Measurements from ENCODE around the gene ARHGEF39.
A peak's percentile ranks its signal among the peaks of the same experiment; 100 is the strongest.

ARHGEF39 gene

DNA sequence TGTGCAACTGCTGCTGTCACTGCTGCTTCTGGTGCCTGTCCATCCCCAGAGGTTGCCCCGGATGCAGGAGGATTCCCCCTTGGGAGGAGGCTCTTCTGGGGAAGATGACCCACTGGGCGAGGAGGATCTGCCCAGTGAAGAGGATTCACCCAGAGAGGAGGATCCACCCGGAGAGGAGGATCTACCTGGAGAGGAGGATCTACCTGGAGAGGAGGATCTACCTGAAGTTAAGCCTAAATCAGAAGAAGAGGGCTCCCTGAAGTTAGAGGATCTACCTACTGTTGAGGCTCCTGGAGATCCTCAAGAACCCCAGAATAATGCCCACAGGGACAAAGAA is 9.0 kb upstream of the ARHGEF39 start:
- no peak for DNase-seq

- no peak for DNase-seq
Observed at GRCh38 chr9:35673132-35674024, 8.4 kb upstream of the ARHGEF39 start, which contains the start of gene CA9. Gene CA9, plus strand, starts transcription at chr9:35673928. Its CDS starts 32 bp downstream, at chr9:35673960.

DNA sequence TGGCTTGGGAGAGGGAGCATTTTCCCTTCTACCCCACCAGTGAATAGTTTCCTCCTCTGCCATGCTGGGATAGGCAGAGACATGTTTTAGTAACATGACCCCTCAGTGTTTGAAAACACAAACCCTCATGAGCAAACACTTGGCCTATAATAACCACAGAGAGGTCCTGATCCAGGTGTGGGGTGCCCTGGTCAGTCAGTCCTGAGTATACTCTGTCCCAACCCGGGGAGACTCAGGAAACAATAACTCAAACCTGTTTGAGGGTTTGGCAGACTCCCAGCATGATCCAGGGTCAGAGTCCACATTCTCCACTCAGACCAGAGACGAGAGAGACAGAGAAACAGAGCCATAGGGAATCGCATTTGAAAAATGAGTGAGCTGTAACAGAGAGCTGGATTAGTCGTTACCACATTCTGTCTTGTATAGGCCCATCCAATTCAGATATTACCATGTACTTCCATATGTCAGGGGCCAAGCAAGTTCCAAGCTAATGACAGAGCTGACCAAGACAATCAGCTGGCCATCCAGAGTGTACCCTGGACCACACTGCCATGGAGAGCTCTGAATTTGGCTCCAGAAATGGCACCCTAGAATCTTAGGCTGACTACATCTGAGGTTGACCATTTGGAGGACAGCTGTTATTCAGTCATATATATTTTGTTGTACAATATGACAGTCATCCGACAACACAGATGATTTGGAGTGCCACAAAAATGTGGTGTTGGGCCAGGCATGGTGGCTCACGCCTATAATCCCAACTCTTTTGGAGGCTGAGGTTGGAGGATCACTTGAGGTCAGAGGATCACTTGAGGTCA is 4.5 kb upstream of the ARHGEF39 start:
- no peak for DNase-seq

GRCh38 chr9:35667939-35668338 is 2.9 kb upstream of the ARHGEF39 start:
- DNase-seq = no peak

DNA sequence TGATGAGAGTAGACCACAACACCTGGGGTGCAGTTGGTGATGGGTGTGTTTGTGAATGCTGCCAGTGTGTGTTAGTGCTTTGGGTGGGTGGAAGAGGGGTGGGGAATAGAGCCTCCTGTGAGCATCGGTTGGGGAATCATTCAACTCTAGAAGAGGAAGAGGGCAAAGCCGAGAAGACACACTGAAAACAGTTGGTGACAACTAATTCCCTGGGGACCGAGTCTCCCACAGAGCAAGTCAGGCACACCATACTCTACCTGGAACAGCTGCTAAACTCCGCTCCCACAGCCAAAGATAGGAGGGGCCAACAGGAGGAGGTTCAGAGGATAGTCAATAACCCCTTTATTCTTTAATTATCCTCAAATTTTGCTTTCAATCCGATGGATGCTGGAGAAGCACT is 1.6 kb upstream of the ARHGEF39 start:
- no peak for DNase-seq

DNA sequence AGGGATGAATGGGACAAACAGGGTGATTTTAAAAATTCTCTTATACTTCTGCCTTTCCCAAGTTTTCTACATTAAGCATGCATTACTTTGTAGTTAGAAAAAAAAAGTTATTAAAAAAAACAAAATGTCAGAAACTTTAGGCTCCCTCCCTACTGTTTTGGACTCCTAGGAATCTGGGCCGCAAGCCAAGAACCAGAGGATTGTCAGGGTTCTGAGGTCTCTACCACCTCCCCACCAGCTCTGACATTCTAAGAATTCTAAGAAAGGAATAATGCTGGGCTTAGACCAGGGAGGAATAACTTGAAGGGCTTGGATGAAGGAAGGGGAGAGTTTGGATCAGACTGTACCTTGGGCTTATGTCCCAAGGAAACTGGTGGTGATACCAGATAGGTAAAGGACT is 1.1 kb upstream of the ARHGEF39 start:
- no peak for DNase-seq

- no peak for DNase-seq
Observed at GRCh38 chr9:35665471-35665818, 450 bp upstream of the ARHGEF39 start.

DNA sequence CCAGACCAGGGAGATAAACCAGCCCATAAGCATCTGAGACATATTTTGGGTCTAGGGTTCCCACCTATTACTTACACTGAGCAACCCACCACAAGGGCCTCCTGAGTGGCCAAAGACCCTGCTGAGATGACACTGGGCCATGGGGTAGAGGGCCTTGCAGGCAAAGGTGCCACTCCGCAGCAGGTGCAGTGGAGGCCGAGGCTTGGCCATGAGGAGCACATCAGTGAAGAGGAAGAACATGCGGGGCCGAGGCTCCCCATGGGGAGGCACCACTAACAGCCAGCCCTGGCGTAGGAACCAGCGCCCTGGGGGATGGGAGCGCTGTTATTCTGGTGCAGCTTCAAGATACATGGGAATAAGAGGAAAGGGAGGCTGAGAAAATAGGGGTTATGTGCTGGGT is 2.6 kb downstream of the ARHGEF39 start:
- DNase-seq = no peak

GRCh38 chr9:35661756-35662350 is 3.1 kb downstream of the ARHGEF39 start:
- DNase-seq = peak in 3 of 6 experiments; percentile 11 to 29 (median 13)

- no peak for DNase-seq
Observed at GRCh38 chr9:35660966-35661415, 4.0 kb downstream of the ARHGEF39 start.

- no peak for DNase-seq
Observed at GRCh38 chr9:35659340-35659739, 5.7 kb downstream of the ARHGEF39 start.

DNA sequence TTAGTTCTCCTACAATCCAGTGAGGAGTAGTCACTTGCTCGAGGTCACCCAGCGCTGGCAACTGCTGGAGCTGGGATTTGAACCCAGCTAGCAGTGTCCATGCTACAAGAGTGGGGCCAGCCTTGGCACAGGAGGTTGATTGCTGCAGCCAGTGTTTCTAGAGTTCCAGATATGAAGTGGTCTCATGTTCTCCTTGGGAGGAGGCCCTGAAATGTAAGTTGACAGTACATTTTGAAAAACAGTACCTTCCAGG is 6.1 kb downstream of the ARHGEF39 start:
- DNase-seq = no peak

DNA sequence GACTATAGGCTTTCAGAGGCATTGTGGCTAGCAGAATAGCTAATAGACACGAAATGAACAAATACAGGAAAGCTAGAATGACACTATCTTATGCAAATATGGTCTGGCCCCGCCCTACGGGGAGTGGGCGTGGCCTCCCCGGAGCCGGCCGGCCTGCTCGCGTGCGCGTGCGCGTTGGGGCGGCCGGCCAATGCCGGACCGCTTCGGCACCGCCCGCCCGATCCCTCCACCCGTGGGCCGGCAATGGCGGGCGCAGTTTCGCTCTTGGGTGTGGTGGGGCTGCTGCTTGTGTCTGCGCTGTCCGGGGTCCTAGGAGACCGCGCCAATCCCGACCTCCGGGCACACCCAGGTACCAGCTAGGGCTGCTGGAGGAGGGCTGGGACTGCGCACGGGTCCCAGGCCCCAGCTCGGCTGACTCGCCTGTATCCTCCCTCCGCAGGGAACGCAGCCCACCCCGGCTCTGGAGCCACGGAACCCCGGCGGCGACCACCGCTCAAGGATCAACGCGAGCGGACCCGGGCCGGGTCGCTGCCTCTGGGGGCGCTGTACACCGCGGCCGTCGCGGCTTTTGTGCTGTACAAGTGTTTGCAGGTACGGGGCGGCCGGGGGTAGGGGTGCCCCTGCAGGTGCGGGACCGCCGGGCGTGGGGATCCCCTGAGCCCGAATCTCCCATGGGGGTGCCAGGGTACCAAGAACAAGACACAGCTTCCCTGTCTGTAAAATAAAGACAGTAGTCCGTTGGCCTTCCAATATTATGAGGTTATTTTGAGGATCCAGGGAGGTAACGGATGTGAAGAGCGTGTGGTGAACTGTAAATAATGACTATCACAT is 6.6 kb downstream of the ARHGEF39 start, which contains the start of gene CCDC107:
CCDC107 (plus strand) TSS at position 156 of the 831 bp plus-strand sequence; CDS start at position 244, 88 bp downstream.
- DNase-seq = peak; percentile 76 to 99 (median 86)

DNA sequence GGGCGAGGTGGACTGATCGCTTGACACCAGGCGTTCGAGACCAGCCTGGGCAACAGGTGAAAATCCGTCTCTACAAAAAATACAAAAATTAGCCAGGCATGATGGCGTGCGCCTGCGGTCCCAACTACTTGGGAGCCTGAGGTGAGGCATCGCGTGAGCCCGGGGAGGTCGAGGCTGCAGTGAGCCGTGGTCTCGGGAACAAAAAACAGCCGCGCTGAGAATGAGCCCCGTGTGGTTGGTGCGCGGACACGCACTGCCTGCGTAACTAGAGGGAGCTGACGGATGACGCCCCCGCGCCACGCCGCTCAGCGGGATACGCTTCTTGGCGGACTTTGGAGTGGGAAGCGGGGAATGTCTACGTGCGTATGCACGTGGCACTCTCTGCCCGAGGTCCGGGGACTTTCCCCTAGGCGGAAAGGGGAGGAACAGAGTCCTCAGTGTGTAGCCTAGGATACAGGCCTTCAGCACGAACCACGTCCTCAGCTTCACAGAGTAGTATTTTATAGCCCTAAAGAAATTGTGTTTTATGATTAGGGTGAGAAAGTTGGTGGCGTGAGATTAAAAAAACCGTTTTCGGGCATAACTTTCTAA is 7.4 kb downstream of the ARHGEF39 start, which contains the start of gene RMRP:
RMRP (minus strand) TSS at position 474 of the 591 bp plus-strand sequence.
- peak; percentile 77 to 99 (median 88) for DNase-seq

- peak in 1 of 6 experiments; percentile 32 for DNase-seq
Observed at GRCh38 chr9:35656831-35657545, 8.0 kb downstream of the ARHGEF39 start.

GRCh38 chr9:35656348-35656747 is 8.6 kb downstream of the ARHGEF39 start:
- no peak for DNase-seq

GRCh38 chr9:35653611-35654010 is 11.4 kb downstream of the ARHGEF39 start:
- no peak for DNase-seq

DNA sequence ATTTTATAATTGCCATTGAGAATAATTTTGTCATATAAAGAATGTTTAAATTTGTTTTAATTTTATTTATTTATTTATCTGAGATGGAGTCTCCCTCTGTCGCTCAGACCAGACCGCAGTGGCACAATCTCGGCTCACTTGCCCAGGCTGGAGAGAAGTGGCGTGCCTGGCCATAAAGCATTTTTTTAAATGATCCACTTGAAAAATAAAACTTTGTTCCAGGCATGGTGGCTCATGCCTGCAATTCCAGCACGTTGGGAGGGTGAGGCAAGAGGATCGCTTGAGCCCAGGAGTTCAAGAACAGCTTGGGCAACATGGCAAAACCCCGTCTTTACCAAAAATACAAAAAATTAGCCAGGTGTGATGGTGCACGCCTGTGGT is 12.2 kb downstream of the ARHGEF39 start:
- no peak for DNase-seq

DNA sequence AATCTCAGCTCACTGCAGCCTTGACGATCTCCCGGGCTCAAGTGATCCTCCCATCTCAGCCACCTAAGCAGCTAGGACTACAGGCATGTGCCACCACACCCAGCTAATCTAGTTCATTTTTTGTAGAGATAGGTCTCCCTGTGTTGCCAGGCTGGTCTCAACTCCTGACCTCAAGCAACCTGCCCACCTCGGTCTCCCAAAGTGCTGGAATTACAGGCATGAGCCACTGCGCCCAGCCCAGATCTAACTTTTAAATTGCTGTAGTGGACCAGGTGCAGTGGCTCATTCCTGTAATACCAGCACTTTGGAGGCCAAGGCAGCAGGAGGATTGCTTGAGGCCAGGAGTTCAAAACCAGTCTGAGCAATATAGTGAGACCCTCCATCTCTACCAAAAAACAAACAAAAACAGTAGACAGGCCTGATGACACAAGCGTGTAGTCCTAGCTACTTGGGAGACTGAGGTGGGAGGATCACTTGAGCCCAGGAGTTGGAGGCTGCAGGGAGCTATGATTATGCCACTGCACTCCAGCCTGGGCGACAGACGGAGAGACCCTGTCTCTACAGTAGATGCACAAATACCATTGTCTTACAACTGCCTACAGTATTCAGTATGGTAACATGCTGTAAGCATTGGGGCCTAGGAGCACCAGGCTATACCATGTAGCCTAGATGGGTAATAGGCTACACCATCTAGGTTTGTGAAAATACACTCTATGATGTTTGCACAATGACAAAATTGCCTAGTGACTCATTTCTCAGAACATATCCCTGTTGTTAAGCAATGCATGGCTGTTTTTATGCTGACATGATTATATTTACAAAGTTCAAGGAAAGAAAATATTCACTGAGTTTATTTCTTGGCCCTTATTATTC is 12.8 kb downstream of the ARHGEF39 start:
- DNase-seq = no peak

DNA sequence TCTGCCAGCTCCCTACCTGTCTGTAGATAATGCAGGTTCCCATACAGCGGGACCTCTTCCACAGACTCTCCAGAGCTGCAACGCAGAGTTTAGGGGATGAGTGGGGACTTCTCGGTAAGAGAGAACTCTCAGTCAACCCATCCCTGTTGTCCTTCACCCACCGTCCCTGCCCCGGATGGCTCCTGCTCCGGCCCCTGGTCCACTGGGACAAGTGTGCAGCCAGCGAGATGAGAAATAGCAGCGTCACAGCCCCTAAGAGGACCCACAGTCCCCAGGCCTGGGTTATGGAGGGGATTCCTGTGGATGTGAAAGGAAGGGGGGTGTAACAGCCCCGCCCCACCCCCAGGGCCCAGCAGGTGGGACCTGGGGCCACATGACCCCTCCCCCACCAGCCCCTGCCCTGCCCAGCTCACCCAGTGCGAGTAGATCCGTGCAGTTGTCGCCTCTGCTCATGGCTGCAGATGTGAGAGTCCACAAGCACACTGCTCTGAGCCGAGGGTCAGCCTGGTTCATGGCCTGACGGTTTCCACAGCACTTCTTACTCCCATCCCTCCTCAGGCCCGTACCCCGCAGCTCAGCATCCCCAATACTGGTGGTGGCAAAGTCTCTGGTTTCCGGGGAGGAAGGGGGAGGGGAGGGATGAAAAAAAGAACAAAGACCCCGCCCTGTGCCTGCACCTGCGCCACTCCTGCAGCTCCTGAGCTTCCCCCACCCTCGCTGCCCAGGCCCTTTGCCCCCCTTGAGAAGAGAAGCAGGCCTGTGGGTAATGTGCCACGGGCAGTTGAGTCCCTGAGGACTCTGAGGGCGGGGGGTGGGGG is 14.4 kb downstream of the ARHGEF39 start, which contains the start of gene SIT1:
SIT1 (minus strand) TSS at position 591 of the 818 bp plus-strand sequence; CDS start at position 513, 78 bp downstream.
- DNase-seq = peak; percentile 11 to 48 (median 33)

Data from stimulated activated naive CD4-positive, alpha-beta T cell (primary cell).